Cerebellar nuclear complex (tissue), 1 donor: ENCODE results near the gene SKI.
"Not testable (repeated sequence)": the region's sequence is repeated elsewhere in the genome, so short reads cannot be mapped to it uniquely, and the experiment has no call there.

Experiments
- DNase-seq, 2 experiments: peaks; one replicate each; lab custom pipeline; 2025; lab: John Stamatoyannopoulos, UW

The SKI gene

DNA sequence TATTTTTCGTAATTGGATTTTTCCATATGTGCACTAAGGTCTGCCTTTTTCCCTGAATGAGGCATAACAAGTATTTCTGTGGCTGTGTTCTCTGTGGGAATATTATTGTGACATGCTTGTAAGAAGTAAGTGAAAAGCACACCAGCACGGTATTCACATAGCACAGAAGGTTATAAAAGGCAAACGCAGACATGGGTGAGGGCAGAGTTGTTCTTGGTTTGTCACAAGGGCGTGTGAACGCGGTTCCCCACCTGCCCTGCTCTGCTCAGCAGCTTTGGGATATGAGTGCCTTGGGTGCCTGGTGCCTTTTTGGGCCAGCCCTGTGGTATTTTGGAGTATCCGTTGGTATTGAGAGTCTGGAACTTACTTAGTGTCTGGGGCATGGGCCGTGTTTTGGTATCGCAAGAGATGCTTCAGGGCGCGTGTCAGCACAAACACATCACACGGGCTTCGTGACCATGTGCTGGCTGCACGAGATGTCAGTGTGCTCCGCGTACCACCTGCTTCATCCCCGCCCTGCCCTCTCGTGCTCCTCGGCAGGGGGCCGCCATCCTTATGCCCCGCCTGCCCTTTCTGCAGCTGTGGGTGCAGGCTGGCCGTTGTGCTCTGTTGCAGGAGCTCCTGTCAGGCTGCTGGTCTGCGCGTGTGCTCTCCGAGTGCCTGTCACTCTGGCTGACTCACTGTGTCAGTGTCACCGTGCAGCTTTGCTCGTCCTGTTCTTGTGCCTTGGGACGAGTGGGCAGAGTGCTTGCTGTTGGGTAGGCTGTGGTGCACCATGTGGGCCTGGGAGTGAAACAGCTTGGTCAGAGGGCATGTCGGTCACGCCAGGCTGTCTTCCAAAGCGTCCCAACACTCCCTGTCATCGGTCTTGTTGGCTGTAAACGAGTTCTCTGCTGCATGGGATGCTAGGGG, 15.0 kb downstream of the SKI start:
- no peak for DNase-seq

DNA sequence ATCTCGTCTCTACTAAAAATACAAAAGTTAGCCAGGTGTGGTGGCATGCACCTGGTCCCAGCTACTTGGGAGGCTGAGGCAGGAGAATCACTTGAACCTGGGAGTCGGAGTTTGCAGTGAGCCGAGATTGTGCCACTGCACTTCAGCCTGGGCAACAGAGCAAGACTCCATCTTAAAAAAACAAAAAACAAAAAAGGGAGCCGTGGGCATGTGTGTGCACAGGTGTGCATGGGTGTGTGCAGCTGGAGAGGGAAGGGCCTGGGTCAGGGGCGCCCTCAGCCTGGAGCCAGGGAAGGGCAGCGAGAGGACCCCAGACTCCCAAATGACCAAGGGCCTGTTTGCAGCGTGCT, 18.9 kb downstream of the SKI start:
- DNase-seq, result not testable (repeated sequence)

DNA sequence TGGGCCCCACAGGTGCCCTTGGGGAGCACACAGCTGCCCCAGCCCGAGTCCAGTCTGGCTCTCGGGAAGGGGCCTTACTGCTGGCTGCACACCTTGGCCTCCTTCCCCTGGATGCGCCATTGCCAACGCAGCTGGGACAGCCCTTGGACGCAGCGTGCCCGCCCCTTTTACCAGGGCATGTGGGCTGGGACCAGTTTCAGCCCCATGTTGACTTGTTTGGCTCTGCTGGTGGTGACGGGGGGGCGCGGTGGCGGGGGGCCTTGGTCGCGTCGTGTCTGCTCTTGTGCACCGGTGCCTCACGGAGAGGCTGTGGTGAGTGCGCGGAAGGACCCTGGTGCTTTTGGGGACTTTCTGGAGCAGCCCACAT, 19.6 kb downstream of the SKI start:
- no peak for DNase-seq

DNA sequence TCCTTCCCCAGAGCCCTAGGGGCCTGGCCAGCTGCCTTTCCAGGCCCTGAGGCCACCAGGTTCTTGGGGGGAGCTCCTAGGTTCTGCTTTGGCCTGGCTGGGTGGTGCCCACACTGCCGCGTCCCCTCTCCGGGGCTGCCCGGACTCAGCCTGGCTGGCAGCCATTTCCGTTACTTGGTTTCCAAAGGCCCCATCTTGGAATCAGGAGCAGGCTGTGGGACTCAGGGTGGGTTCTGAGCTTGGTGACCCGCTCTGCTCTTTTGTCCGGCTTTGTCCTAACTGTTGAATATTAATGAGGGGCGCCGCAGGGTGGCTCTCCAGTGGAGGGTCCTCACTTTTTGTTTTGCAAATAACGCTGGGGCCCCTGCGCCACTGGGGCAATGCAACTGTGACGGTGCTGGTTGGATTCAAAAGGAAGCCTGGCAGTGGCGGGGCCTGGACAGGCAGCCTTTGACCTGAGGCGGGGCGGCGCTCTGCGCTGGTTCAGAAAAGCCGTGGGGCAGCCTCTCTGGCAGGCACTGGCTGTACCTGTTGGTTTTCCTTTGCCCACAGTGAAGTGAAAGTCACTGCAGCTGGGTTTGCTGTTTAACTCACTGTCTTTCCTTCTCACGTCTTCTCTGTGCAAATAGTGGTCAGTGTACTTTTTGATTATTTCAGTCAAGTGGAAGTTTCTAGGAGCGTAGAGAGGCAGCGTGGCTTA, 20.2 kb downstream of the SKI start:
- DNase-seq, result no peak

DNA sequence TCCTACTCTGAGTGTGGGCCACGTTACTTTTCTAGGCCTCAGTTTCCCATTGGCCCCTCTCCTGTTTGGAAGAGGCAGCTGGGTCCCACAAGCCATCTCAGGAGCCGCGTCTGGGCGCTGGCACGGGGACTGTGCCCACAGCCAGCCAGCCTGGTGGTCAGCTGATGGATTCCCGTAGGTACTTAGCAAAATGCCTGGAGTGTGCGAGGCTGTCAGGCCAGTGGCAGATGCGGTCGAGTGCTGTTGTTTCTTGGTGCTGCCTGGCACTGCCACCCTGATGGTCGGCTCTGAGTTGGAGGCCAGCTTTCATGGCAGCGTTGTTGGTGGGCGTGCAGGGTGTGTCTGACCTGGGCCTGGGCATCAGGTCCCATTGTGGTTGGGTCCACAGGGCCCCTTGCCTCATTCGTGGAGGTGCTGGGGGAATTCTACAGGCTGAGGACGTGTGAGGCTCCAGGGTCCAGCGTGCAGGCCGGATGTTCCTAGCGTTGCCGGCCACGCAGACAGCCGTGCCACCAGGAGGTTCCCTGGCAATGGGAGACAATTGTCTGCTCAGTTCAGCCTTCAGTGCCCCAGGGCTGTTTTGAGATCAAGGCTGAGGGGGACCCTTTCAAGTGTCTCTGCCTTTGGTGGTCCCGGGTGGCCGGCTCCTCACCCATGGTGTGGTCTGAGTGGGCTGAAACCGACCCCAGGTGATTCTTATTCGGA, 20.9 kb downstream of the SKI start:
- no peak for DNase-seq

DNA sequence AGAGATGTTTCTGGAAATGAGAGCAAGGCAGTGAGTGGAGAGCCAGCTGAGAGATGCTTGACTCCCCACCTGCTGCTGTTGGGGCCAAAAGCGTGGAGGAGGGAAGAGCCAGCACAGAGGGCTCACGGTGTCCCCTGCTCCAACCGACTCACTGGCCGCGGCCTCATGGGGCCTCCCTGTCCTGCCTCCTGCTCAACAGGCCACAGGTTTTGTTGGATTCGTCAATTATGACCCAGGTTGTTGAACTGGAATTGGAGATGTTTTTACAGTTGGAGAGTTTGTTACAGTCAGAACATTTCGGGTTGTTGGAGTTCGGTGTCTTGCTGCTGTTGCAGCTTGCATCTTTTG, 21.4 kb downstream of the SKI start:
- DNase-seq, result no peak

DNA sequence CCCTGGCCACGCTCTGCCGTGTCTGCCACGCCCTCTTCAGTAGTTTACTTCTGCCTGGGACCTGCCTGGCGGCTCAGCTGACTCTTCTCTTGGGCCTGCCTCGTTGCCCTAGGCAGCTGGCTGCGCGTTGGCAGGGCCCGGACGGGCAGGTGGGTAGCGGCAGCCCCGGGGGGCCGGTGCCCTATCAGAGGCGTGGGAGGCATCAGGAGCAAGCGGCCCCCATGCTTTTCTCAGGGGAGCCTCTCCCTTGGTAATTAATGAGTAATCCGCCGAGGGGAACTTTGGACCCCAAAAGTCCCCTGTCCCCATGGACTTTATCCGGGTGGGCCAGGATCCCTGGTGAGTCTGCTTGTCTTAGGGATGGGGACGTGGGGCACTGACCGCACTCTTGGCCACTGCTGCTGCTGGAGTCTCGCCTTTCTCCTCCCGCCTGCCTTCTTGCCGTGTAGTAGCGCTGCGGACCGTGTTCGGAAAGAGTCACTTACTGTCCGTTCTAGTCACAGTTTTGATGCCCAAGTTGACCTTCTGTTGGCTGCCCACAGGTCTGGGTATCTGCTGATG, 22.7 kb downstream of the SKI start:
- DNase-seq, result no peak

DNA sequence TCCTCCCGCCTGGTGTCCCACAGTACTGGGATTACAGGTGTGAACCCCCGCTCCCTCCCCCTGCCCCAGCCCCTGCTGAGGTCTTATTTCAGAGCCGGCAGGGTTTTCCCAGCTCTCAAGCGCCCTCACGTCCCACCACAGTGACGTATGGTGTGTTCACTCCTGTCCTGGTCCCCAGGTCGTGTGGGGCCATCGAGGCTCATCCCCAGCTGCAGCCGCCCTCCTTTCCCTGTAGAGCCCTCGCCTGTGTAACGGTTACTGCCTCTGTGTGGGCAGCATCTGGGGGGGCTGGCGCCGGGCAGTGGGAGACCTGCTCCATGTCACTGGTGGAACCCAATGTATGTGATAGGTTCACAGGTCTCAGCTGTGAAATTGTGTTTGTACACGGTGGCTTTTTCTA, 23.2 kb downstream of the SKI start:
- DNase-seq, result no peak

DNA sequence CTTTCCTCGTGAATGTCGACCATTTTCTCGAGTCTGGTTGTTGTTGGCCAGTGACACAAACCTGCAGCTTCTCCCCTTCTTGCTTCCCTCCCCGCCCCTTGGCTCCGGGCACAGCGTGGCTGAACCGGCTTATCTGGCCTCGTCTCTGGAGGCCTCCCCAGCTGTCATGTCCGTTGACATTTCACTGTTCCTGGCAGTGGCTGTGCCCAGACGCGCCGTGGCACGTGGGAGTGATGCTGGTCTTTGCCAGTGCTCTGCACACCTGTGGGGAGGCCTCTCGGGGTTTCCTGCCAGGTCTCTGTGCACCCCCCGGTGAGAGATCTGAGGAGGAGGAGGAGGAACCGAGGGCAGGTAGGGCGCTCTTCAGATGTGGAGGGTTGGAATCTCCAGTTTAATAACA, 23.7 kb downstream of the SKI start:
- DNase-seq, result no peak

DNA sequence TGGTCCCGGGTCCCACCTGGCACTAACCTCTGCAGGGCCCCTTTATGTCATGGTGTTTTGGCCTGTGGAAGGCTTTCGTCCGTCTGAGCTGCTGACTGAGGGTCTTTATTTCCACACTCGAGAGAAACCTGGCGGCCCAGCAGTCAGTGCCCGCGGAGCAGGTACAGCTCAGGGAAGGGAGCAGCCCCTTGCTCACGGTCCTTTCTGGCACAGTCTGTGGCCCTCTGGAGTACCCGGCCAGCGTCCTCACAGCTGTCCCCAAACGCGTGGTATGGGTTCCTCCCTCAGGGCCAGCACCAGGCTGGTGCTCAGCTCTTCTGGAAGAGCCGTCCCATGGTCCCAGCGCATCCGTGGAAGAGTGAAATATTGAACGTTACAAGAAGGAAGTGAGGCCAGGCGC, 24.3 kb downstream of the SKI start:
- no peak for DNase-seq

DNA sequence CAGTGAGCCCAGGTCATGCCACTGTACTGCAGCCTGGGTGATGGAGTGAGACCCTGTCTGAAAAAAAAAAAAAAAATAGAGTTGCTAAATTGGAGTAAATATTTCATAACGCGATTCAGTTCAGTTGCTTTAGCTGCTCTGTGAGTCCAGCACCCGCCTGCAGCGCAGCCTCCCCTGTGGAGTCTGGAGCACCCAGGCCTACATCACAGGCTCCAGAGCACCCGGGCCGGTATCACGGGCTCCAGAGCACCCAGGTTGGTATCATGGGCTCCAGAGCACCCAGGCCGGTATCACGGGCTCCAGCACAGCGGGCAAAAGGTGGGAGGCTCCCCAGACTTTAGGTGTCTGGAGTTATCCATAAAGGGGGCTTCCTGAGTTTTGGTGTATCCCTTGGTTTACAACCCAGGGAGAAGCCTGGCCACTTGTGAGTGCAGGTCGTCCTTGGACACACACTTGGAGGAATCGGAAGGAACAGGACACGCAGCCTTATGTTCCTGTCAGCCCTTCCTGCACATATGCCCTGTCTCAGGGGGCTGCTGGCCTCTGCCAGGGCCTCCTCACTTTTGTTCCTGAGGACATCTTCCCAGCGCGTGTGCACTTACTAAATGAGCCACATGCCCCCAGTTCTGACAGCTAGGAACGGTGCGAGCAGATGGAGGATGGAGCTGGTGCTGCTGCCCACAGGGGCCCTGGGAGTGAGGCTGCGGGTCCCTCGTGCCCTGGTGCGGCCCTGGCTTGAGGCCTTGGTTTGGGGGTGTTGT, 25.1 kb downstream of the SKI start:
- no peak for DNase-seq

DNA sequence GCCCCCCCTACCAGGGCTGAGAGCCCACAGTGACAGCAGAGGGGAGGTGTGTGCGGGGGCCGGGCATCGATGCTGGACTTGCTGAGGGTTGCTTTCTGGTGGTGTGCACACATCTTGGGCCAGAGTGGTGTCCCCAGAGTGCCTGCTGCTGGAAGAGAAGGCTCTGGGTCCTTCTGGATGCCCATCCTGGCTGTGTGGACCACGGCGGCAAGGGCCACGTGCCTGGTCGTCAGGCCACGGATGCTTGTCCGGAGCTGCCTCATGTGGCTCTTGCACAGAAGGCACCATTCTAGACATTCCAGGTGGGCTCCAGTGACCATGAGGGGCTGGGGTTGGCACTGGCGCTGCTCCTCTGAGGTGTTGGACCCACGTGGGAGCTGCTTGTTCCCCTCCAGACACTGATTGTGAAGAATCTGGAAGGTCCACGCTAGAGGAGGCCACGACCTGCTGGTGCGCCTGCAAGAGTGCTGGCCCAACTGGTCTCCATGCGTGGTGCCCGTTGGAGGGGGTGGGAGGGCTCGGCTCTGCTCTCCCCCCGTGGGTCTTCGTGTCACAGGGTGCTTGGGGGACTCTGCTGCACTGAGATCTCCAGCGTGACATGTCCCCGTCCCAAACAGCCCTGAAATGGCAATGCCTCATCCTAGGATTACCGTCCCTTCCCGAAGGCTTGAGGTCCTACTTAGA, 25.8 kb downstream of the SKI start:
- DNase-seq, result no peak

DNA sequence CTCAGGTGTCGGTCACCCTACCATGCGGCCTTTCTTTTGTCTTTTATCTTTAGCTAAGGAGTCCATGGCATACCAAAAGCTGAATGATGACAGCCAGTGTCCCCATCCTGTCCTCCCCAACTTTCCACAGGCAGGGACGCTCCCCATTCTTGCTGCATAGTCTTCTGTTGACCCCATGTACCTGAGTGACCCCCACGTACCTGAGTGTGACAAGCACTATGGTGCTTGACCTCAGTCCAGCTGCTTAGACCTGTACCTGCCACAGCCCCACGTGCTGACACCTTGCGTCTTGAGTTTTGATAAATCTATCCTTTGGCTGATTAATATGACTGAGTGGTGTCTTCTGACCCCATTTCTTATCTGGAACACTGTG, 26.9 kb downstream of the SKI start:
- no peak for DNase-seq

DNA sequence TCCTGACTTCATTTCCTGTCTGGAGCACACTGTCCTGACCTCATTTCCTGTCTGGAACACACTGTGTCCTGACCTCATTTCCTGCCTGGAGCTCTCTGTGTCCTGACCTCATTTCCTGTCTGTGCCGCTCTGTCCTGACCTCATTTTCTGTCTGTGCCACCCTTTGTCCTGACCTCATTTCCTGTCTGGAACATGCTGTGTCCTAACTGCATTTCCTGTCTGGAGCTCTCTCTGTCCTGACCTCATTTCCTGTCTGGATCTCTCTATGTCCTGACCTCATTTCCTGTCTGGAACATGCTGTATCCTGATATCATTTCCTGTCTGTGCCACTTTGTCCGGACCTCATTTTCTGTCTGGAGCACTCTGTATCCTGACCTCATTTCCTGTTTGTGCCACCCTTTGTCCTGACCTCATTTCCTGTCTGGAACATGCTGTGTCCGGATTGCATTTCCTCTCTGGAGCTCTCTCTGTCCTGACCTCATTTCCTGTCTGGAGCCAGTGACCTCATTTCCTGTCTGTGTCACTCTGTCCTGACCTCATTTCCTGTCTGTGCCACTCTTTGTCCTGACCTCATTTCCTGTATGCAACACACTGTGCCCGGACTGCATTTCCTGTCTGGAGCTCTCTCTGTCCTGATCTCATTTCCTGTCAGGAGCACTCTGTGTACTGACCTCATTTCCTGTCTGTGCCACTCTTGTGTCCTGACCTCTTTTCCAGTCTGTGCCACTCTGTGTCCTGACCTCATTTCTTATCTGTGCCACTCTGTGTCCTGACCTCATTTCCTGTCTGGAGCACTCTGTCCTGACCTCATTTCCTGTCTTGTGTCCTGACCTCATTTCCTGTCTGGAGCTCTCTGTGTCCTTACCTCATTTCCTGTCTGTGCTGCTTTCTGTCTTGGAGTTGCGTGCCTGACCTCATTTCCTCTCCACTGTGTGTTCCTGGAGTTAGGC, 27.6 kb downstream of the SKI start:
- DNase-seq, result no peak

DNA sequence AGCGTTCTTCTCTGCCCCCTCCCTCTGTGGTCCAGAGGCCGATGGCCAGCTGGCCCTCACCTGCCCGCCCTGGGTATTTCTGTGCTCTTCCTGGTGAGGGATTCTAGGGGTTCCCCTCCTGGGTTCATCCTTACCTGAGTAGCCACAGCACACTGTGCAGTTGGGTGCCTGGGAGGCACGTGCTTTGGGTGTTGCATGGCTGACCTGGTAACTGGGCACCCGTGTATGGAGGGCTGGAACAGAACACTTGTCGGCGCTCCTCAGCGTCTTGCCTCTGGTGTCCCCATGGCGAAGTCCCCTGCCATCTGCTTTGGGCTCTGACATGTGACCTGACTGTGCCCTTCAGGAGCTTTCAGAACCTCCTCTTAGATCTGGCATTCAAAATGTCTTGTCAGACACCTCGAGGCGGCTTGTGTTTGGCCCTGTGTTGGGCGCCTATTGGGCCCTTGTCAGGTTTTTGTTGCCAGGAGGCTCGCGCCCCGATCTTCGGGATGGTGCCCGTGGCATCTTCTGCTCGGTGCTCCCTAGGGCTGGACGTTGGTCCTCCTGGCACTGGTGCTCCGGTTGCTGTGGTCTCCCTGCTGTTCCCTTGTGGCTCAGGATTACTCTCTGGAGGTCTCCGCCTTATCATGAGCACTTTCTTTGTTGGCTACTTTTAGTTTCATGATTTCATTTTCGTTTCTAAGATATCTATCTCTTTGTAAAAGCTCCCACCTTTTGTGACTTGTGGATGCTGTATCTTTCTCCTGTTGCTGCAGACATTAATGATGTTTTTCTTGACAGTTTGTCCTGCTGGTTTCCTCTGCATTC, 28.5 kb downstream of the SKI start:
- DNase-seq, result no peak

DNA sequence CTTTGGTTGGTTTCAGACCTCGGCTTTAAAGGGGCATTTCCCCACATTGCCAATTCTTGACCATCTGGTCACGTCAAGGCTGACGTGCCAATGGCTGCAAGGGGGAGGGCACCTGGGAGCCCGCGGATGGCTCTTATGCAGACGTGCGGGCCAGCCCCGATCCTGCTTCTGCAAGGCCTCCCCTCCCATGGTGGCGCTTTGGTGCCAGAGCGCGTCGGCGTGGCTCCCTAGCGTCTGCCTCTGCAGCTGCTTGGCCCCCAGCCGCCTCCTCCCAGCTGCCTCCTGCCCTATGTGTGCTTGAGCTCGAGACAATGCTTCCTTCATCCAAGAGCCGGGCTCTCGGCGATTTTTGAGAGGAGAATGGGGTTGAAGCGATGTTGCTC, 29.1 kb downstream of the SKI start:
- no peak for DNase-seq

DNA sequence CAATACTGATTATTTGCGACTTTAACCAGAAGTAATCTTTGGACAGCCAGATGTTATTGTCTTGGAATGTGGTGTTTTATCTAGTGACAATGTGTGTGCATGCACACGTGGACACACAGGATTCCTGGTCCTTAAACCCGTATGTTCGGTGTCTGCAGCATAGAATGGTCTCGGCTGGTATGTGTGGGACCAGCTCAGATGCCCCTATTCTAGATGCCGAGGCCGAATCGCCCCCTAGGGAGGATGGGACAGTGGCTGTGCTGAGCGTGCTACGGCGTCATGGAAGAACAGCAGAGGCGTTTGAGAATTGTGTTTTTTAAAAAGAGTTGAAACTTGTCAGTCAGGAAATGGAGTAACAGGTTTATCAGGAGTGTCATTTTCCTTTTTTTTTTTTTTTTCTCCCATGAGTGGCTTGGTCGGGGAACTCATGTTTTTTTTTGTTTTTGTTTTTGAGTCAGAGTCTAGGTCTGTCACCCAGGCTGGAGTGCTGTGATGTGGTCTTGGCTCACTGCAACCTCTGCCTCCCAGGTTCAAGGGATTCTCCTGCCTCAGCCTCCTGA, 30.1 kb downstream of the SKI start:
- no peak for DNase-seq

DNA sequence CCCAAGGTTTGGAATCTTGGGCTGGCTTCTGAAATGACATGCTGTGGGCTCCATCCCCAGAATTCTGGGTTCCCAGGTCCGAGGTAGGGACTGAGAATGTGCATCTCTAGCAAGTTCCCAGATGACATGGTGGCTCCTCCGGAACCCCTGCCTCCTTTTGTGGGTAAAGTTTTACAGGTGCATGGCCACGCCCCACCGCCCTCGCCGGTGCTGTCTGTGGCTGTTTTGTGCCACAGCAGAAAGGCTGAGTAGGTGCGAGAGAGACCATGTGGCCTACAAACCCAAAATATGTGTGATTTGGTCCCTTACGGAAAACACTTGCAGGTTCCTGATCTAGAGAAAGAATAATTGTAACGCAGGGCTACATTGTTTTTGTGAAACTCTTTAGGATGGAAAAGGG, 30.9 kb downstream of the SKI start:
- DNase-seq, result no peak
